HG03097 (cell line): ENCODE results near the gene CYLD.

ENCODE experiments used
- ATAC-seq: cut with Tn5 transposase; IDR thresholded peaks from one replicate; pipeline ENCODE4 v1.9.1; 2021; ENCODE audit not compliant: unreplicated experiment, low FRiP score

Gene CYLD

DNA sequence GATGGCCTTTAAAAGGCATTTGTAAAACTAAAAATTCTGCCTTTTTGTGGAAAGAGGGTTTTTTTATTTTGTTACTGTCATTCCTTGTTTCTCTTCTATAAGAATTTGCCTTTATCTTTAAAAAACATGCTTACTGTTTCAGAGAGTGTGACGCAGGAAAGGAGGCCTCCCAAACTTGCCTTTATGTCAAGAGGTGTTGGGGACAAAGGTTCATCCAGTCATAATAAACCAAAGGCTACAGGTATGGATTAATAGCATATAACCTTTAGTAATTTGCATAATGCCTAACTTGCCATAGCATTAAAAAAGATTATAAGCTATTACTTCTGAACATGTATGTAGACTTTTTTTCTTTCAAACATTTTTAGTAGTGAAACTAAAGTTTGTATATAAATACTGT is 34.2 kb downstream of the CYLD start:
- no peak for ATAC-seq

DNA sequence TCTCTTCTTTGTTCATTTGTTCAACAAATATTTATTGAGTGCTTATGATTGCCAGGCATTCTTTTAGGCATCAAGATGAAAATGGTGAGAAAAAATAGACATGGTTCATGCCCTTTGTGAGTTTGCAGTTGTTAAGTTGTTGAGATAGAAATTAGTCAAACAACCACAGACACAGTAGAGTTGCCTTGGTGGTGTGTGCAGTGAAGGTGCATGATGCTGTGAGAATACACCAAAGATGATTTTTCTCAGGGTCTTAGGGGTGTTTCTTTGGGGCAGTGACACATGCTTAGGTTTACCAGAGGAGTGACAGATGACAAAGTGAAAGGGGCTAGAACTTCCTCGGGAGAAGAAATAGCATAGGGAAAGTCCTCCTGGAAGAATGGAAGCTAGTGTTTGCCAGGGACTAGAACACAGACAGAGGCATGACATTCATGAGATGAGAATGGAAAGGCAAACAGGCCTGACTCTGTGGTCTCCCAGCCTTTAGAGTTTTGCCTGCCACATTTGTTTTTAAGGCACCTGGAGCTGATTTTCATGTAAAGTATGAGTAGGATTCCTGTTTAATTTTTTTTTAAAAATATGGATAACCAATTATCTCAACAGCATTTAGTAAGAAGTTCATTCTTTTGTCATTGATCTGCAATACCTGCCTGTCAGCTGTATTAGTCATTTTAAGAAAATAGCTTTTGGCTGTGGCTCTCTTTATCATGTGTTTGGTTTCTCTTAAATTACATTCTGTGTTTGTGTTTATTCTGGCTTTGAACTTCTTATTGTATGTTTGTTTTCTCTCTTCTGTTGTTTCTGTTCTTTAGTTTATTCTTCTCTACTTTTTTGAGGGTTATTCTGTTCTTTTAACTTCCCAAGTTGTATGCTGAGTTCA is 36.6 kb downstream of the CYLD start:
- no peak for ATAC-seq

DNA sequence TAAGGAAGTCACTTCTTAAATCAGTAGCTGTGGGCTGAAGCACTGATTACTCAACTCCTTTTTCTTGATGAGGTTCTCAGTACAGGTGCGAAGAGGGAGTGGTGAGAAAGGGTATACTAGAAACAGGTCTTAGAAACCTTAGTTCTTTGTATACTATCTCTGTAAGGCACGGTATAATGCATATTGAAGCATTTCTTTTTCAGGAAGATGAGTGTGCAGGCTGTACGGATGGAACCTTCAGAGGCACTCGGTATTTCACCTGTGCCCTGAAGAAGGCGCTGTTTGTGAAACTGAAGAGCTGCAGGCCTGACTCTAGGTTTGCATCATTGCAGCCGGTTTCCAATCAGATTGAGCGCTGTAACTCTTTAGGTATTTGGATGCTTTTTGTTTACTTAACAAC is 39.2 kb downstream of the CYLD start:
- ATAC-seq = no peak

DNA sequence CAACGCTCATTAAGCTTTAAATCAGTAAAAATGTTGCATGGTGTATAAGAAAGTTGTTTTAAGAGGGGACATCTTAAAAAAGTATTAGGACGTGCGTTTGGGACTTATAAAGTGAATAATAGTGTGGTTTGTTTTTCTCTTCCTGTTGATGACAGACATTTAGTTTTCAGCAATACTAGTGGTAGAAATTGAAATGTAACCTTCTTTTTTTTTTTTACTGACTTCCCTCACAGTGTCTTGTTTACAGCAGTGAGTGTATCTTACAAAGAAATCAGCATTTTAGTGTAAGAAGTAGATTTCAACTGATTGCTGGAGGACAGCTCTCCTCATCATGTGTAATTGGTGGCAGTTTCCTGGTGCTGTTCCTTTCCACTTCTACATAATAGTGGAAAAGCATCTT is 39.6 kb downstream of the CYLD start:
- ATAC-seq = no peak

DNA sequence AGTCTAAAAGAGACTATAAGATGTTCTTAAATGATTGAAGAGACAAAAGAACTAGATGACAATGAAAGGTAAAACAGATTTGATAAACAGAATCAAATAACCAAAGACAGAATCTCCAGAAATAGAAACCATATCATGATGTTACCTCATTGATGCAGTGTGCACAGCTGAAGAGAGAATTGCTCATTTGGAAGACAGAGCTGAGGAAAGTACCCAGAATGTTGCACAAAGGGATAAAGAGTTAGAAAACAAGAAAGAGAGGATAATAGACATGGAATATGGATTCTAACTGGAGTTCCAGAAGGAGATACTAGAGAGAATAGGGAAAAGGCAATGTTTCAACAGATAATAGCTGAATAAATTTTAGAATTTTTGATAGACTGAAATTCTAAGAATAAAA is 47.9 kb downstream of the CYLD start:
- no peak for ATAC-seq

DNA sequence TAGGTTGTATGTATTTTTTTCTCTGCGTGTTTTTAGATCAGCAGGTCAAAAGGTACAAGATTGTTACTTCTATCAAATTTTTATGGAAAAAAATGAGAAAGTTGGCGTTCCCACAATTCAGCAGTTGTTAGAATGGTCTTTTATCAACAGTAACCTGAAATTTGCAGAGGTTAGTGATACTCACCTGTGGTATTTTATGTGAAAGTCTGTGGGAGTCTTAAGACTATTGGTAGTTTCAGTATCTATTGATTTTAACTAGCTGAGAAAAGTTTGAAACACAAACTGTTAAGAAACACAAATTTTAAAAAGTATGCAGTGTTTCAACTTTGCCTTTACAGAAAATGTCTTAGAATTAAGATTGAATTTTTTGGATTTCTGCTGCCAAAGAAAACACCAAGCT is 49.6 kb downstream of the CYLD start:
- ATAC-seq = no peak

DNA sequence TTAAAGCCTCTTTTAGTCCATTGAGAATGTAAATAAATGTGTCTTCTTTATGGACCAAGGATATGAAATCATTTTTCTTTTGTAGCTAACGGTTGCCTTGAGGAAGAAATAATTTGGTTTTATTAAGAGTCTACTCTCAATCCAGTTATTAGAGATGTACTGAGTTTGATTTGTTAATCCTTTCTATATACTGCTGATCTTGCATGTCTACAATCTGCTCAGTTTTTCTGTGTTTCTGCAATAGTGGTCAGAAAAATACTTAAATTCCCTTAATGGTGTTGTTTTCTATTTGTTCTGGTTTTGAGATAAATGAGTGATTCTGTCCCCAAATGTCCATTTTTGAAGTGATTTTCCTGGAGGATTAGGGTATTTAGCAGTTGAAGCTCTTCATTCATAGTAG is 54.9 kb downstream of the CYLD start:
- no peak for ATAC-seq

DNA sequence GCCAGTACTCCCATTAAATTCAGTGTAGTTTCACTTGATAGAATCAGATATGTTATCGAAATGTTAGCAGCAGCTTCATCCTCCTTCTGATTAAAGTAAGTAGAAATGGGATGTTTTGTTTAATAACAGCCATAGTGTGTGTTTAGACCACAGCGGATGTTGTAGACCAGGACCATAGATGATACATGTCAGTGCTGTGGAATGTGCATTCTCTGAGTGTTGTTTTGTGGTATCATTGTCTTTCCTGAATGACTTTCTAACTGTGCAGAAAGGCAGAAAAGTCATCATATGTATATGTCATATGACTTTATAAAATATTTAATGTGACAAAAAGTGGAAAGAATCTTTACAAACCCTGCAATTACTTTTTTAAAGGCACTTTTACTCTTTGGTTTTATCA is 55.6 kb downstream of the CYLD start:
- no peak for ATAC-seq

DNA sequence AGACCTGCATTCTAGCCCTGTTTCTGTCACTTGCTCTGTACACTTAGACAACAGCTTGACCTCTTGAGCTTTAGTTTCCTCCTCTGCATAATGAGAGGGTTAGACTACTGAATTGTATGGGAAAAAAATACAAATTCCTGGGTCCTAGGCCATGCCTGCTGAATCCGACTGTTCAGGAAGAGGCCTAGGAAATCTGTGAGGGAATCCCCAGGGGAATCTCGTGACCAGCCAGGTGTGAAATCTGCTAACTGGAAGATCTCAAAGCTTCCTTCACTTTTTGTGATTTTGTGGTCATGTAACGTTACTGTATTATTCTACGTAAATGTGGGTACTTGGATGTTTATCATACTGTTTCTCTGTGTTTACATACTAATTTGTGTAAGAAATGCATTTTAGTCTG is 58.2 kb downstream of the CYLD start:
- no peak for ATAC-seq

DNA sequence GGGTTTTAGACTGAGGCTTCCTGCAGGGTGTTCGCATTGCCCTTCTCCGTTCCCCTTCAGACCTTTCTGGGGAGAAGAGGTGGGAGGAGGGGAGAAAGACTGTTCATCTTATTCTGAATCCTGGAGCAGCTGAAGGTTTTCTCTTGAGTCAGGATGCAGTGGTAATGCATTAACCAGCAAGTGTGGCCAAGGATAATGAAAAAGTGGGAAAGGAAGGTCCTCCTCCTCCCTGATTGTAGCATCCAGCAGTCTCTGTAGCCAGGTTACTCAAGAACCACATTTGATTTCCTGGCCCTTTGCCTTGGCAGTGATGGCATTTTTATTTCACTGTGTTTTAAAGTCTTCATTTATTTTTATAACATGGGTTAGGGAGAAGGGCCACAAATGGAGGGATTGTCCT is 59.1 kb downstream of the CYLD start:
- ATAC-seq = no peak

DNA sequence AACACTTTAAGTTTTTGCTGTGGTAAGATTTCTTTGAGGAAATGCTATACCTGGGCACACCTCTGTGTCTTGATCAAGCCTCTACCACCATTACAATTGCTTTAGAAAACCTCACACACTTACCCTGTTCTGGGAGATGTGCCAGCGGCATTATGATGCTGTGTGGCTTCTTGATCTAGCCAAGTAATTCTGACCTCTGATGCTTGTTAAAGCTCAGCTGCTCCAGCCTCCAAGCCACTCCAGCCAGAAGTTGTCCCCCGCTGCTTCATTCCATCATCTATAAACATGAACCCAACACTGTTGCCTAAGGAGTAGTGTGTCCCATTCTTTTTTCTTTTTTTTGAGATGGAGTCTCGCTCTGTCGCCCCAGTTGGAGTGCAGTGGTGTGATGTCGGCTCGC is 60.1 kb downstream of the CYLD start:
- no peak for ATAC-seq

DNA sequence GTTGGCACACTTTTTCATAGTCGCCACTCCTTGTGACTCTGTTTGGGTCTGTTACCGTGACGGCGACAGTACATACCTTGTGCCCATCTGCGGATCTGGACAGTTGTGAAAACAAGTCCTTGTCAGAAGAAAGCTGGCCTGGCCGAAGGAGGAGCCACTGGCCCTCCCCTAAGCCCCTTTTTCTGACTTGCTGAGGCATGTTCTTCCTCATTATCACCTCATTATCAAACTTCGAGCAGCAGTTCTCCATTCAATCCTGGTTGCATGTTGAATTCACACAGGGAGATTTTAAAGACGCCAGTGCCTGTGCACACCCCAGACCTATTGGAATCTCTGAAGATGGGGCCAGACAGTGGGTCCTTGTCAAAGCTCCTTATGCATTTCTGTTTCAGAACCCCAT is 61.1 kb downstream of the CYLD start:
- no peak for ATAC-seq

DNA sequence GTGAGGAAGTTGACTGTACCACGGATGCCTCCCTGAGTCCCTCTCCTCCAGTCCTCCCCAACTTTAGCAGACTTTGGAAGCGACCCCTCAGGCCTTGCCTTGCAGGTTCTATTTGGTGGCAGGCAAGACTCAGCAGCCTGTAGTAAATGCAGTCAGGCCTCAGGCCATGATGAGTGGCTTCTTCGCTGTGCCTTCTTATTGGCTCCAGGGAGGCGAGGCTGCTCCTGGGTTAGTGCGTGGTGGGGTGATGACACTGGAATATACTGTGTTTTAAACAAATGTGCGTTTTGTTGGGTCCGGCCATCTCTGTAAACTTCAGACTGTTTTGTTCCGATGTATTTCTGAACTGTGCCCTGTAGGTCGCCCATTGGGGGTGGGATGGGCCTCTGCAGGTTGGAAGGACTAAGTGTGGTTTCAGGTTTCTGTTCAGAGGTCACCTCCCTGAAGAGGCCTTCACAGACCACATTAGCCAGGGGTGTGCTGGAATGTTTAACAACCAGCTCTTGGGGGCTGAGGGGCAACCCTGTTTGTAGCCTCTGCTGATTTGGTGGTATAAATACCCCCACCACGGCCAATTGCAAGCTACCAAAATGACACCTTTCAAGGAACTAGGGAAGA is 62.5 kb downstream of the CYLD start:
- no peak for ATAC-seq

DNA sequence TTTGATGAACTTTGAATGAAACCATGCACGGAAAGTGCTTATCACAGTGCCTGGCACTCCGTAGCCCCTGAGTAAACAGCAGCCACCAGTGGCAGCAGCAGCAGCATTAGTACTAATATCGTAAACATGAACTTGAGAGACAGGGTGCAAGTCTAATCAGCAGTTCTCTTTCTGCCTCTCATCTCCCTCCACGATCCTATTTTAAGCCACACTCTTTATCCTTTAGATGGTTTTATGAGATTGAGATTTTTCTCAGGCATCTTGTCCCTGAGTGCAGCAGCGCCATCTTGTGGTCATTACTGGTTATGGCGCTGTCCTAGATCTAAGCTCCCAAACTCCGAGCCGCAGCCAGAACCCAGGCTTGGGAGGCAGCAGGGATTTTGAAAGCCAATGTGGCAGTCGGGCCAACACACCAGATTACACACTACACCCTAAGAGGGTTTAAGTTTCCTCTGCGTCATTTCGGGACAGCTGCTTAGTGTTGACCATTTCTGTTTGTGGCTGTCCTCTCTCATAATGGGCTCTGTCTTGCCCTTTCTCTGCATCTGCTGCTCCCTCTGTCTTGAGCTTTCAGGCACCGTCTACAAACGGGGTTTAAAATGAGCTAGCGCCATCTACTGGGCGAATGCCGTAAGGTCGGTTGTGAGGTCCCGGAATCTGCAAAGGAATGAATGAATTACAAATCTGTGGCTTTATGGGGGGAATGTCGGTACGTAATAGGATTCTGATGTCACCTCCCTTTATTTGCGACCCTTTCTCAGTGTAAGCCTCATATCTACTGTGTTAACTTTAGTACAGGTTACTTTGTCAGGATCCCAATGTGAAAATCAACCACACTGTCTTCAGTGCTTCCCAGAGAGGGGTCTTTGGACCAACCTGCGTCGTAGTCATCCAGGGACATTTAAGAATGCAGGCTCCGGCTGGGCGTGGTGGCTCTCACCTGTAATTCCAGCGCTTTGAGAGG is 64.5 kb downstream of the CYLD start:
- peak; percentile 82 for ATAC-seq

DNA sequence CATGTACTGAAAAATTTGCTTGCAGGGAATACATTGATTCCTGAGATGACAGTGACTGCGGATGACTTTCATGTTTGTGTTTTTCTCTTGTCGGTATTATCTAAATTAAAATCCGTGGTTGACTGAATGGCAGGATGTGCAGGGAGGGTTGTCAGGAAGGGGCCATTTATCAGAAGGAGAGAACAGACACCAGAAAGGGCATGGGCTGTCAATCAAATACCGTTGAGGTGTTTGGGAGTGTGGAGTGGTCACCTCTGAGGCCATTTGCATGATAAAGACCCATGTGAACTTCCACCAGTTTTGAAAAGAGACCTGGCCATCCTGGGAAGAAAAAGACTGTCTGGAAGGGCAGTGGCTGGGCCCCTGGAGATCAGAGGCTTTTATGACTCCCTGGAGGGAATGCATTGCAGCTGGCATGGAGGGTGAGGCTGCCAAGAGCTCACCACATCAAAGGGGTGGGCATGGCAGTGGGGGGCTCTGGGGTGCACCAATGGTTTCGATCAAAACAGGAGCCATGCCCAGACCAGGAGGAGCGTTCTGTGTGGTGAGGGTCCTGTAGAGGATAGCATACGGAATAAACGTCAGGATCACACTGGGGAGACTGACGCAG is 67.1 kb downstream of the CYLD start:
- no peak for ATAC-seq

DNA sequence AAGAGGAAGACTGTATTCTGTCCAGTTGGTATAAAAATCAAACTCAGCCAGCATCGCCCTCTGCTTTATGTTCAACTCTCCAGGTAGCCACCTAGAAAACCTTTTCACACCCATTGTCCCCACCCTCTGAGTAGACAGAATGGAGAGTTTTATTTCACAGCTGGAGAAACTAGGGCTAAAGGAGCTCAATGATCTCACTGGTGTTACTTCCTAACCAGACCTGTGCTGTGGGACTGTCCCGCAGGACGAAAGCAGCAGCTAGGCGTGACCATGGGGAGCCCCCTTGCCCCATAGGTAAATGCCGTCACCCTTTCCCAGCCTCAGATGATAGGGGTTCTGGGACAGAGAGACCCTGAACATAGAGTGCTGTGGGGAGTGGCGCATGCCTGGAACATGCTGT is 67.7 kb downstream of the CYLD start:
- no peak for ATAC-seq

DNA sequence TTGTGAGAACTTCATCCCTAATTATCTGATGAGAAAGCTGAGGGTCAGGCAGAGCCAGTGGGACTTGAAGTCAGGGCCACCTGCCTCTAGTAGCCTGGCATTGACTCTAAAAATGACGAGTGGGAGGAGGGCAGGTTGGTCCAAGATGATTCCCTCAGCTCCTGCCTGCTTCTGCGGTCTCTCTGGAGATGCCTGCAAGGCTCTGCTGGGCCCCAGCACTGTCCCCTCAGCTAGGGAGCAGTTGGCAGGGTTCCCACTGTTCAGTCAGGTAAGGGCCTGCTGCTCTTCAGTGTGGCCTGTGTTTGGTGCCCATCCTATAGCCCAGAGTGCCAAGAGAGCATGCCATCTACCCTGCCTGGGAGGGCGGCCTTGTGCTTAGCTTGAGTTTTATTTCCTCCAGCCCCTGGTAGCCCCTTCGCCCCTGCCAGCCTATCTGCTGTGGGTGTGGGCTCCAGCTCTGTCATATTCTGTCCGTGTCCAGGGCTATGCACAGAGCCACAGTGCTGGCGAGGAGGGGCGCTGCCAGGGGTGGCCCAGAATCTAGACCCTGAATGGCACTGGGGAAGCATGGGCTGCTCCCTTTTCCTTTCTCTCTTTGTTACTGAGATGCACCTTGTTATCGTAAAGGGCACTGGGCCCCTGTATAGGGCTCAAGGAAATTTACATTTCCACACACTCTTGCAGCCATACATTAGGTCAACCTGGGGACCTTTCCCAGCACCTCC is 68.5 kb downstream of the CYLD start:
- ATAC-seq = no peak

DNA sequence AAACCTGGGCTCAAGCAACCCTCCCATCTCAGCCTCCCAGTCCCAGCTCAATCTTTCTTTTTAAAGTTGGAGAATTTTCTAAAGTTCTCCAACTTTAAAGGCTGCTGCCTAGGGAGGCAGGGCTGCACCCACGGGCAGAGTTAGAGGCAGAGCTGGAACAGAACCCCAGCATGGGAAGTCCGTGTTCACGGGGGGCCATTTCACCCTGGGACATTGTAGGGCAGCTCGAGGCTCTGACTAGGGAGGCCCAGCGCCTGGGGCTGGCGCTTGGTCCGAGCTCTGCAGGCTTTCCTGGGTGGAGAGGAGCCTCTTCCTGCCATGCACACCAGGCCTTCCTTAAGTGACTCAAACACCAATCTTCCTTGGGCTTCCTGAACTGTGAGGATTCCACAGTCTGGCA is 70.2 kb downstream of the CYLD start:
- no peak for ATAC-seq

DNA sequence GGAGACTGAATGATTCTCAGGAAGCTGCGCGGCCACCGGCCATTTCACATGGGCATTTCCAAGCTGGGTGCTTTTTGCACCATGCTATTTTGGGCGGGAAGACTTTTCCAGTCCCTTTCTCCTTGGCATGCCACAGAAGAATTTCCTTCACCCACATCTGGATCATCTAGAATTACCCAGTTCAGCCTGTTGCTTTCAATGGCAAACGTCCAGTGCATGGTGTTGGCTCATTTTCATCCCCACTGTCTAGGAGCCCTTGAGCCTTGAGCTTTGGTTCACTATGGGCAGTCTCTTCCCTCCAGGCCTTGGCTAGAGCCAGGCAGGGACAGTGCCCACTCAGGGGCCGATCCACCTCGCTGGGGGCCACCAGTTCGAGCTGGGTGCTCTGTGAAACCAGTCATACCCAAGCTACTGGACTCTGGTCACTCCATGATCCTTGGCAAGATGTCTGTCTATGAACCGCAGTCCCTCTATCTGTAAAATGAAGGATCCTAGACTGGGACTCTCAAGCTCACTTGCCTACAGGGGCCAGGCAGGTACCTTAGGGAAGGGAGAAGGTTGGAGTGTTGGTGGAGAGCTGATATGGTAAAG is 71.1 kb downstream of the CYLD start:
- ATAC-seq = no peak

DNA sequence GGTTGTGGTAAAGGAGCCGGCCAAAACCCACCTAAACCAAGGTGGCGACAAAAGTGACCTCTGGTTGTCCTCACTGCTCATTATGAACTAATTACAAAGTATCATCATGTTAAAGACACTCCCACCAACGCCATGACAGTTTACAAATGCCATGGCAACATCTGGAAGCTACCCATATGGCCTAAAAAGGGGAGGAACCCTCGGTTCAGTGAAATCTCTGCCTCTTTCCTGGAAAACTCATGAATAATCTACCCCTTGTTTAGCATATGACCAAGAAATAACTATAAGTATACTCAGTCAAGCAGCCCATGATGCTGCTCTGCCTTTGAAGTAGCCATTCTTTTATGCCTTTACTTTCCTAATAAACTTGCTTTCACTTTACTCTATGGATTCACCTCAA is 72.2 kb downstream of the CYLD start:
- no peak for ATAC-seq
